Measurements from ENCODE around the gene SMS.

- TF ChIP-seq, protein P1, sequence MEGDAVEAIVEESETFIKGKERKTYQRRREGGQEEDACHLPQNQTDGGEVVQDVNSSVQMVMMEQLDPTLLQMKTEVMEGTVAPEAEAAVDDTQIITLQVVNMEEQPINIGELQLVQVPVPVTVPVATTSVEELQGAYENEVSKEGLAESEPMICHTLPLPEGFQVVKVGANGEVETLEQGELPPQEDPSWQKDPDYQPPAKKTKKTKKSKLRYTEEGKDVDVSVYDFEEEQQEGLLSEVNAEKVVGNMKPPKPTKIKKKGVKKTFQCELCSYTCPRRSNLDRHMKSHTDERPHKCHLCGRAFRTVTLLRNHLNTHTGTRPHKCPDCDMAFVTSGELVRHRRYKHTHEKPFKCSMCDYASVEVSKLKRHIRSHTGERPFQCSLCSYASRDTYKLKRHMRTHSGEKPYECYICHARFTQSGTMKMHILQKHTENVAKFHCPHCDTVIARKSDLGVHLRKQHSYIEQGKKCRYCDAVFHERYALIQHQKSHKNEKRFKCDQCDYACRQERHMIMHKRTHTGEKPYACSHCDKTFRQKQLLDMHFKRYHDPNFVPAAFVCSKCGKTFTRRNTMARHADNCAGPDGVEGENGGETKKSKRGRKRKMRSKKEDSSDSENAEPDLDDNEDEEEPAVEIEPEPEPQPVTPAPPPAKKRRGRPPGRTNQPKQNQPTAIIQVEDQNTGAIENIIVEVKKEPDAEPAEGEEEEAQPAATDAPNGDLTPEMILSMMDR (IDR thresholded peaks at IDR 0.05; ENCODE audit: low read length): no peak
- no peak for TF ChIP-seq EZH2 (IDR thresholded peaks at IDR 0.05; ENCODE audit: borderline replicate concordance, low read length)
These were observed 48.9 kb downstream of the SMS start for GRCh38 chrX:21989384-21989783.

Data from OCI-LY1 (cell line).